ENCODE measurements around the gene NOC4L.

GRCh38 chr12:132144810-132145168, 532 bp downstream of the NOC4L start:
- TF ChIP-seq CTCF (IDR thresholded peaks at IDR 0.05) (no peak), EZH2phosphoT487 (IDR thresholded peaks at IDR 0.05) (no peak), EZH2 (IDR thresholded peaks at IDR 0.05) (no peak)

Measured in neural progenitor cell (in vitro differentiated cells).